ENCODE results near the gene GADD45GIP1. TPM values are rescaled to one million over a fixed set of nuclear protein-coding genes. Genes with fewer than 3 reads are reported as not detected.

Gene GADD45GIP1
- total and polyA plus RNA-seq, 2 donors (not counting 1 experiment from before 2014, with no cell fraction given), result 12.6 to 17.5 TPM

DNA sequence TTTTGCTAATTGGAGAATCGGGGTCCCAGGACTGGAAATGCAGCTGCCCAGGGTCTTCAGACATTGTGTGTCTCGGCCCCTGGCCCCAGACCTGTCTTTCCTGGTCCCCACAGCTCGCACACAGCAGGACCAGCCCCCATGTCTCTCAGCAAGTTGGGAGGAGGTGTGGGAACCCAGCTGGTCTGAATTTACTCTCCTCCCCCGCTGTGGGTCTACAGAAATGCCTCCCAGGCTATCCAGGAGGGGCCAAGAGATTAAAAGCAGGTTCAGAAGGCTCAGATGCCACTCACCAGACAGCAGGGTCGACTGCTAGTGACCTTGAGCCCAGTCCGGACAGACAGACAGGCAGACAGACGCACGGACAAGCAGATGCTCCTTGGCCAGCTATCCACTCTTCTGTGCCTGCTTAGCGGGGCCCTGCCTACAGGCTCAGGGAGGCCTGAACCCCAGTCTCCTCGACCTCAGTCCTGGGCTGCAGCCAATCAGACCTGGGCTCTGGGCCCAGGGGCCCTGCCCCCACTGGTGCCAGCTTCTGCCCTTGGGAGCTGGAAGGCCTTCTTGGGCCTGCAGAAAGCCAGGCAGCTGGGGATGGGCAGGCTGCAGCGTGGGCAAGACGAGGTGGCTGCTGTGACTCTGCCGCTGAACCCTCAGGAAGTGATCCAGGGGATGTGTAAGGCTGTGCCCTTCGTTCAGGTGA lies 12.4 kb upstream of the GADD45GIP1 start, which contains the start of gene DAND5:
TSS of gene DAND5 (plus strand) at position 285 of the 697 bp plus-strand sequence. CDS start at position 370, 85 bp downstream.
- no peaks in the 10 kb centered on the region for H3K79me2 ChIP-seq (ENCODE audit: control insufficient read depth, insufficient read depth, low read length)
- ATAC-seq (ENCODE audit: low read depth) (no peak), DNase-seq (no peak)
- H2AFZ ChIP-seq (ENCODE audit: insufficient read depth, low read depth, low read length, poor library complexity, severe bottlenecking), result no peak within 1 kb of the TSS
- ChIA-PET CTCF (interaction anchor here (1.4 to 3.5 kb wide), 3 partner anchors 8 to 125 kb away, joined by 5 to 22 read pairs (median 7); no protein-coding TSS in a partner anchor), POLR2A (no interaction called here)
- H4K20me1 ChIP-seq (ENCODE audit: control insufficient read depth, insufficient read depth, low read length, poor library complexity, severe bottlenecking), result no peaks in the 10 kb centered on the region
- intact Hi-C loops (cut with micrococcal nuclease), result no loop called here
- H3K4me1 ChIP-seq (ENCODE audit: control insufficient read depth in 2 of 2, insufficient read depth in 2 of 2, low read length in 2 of 2), result peaks cover 4 to 10% of the 10 kb centered on the region in 2 donors
- no peak within 1 kb of the TSS for H3K4me2 ChIP-seq (replicated peaks; ENCODE audit: low read depth, low read length, poor library complexity, severe bottlenecking)
- WGBS (ENCODE audit: insufficient coverage), result 75% methylated on average over 14 of the region's 14 CpGs
- no peak within 1 kb of the TSS for H3K27ac Mint-ChIP-seq
- H3K9me3 Mint-ChIP-seq (ENCODE audit: insufficient read depth), result no peaks in the 10 kb centered on the region
- no peak within 1 kb of the TSS for H3K9ac ChIP-seq (ENCODE audit: low read length)
- TF ChIP-seq EZH2 (IDR thresholded peaks at IDR 0.05; ENCODE audit: borderline replicate concordance, insufficient read depth, low read depth, low read length, poor library complexity, severe bottlenecking), result no peak
- TF ChIP-seq, protein P1, sequence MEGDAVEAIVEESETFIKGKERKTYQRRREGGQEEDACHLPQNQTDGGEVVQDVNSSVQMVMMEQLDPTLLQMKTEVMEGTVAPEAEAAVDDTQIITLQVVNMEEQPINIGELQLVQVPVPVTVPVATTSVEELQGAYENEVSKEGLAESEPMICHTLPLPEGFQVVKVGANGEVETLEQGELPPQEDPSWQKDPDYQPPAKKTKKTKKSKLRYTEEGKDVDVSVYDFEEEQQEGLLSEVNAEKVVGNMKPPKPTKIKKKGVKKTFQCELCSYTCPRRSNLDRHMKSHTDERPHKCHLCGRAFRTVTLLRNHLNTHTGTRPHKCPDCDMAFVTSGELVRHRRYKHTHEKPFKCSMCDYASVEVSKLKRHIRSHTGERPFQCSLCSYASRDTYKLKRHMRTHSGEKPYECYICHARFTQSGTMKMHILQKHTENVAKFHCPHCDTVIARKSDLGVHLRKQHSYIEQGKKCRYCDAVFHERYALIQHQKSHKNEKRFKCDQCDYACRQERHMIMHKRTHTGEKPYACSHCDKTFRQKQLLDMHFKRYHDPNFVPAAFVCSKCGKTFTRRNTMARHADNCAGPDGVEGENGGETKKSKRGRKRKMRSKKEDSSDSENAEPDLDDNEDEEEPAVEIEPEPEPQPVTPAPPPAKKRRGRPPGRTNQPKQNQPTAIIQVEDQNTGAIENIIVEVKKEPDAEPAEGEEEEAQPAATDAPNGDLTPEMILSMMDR (IDR thresholded peaks at IDR 0.05), result no peak
- H3K4me1 Mint-ChIP-seq, result peaks cover 6% of the 10 kb centered on the region
- no peak within 1 kb of the TSS for H3K4me3 Mint-ChIP-seq
- no peak within 1 kb of the TSS for H3K27ac ChIP-seq (ENCODE audit: low read length in 2 of 2)
- H3K9me3 ChIP-seq (ENCODE audit: control extremely low read depth in 1 of 3, control insufficient read depth in 2 of 3, insufficient read depth in 1 of 3, low read length in 2 of 3), result no peaks in the 10 kb centered on the region
- H3K36me3 ChIP-seq (replicated peaks in 1 of 2; ENCODE audit: control extremely low read depth in 1 of 2, control insufficient read depth in 1 of 2, extremely low read depth in 1 of 2, insufficient read depth in 2 of 2, low read length in 1 of 2), result no peaks in the 10 kb centered on the region
- H3K27me3 ChIP-seq (replicated peaks in 1 of 4; ENCODE audit: control extremely low read depth in 1 of 4, control insufficient read depth in 3 of 4, insufficient read depth in 4 of 4, low read length in 3 of 4), result no peaks in the 10 kb centered on the region
- H3K27me3 Mint-ChIP-seq, result peaks cover 3% of the 10 kb centered on the region
- no peak within 1 kb of the TSS for H3K4me3 ChIP-seq (ENCODE audit: control extremely low read depth in 1 of 5, extremely low read depth in 1 of 5, insufficient read depth in 1 of 5, low read depth in 2 of 5, low read length in 4 of 5)

DNA sequence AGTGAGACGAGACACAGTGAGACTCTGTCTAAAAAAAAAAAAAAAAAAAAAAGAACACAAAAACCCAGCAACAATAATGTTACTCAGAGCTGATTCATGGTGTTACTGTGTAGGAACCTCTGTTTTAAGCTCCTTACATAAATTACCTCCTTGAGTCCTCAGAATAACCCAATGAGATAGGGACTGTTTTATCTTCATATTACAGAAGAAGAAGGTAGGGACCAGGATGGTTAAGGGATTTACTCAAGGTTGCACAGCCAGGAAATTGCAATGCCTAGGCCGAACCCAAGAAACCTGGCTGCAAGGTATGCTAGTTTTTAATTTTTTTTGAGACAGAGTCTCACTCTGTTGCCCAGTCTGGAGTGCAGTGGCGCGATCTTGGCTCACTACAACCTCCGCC lies 10.9 kb upstream of the GADD45GIP1 start:
- H3K4me1 ChIP-seq (ENCODE audit: control insufficient read depth in 2 of 2, insufficient read depth in 2 of 2, low read length in 2 of 2), result peaks cover 4 to 10% of the 10 kb centered on the region in 2 donors
- intact Hi-C loops (cut with micrococcal nuclease), result no loop called here

More for the DNA sequence above, 10.9 kb upstream of the GADD45GIP1 start:
- no peaks in the 10 kb centered on the region for H3K9me3 ChIP-seq (ENCODE audit: control extremely low read depth in 1 of 3, control insufficient read depth in 2 of 3, insufficient read depth in 1 of 3, low read length in 2 of 3)
- Mint-ChIP-seq H3K27ac (no peak overlapping the region), H3K9me3 (ENCODE audit: insufficient read depth) (no peaks in the 10 kb centered on the region), H3K4me1 (peaks cover 6% of the 10 kb centered on the region), H3K4me3 (no peak overlapping the region), H3K27me3 (no peaks in the 10 kb centered on the region)
- H3K27me3 ChIP-seq (replicated peaks in 1 of 4; ENCODE audit: control extremely low read depth in 1 of 4, control insufficient read depth in 3 of 4, insufficient read depth in 4 of 4, low read length in 3 of 4), result no peaks in the 10 kb centered on the region
- CTCF ChIA-PET, result interaction anchor here (0.7 to 3.5 kb wide), 6 partner anchors 9 to 1911 kb away, joined by 3 to 22 read pairs (median 4); no protein-coding TSS in a partner anchor
- WGBS (ENCODE audit: insufficient coverage), result 96% methylated on average over 4 of the region's 5 CpGs
- no peak overlapping the region for H3K4me3 ChIP-seq (ENCODE audit: control extremely low read depth in 1 of 5, extremely low read depth in 1 of 5, insufficient read depth in 1 of 5, low read depth in 2 of 5, low read length in 4 of 5)
- H3K79me2 ChIP-seq (ENCODE audit: control insufficient read depth, insufficient read depth, low read length), result no peaks in the 10 kb centered on the region
- H3K9ac ChIP-seq (ENCODE audit: low read length), result no peak overlapping the region
- H3K36me3 ChIP-seq (replicated peaks in 1 of 2; ENCODE audit: control extremely low read depth in 1 of 2, control insufficient read depth in 1 of 2, extremely low read depth in 1 of 2, insufficient read depth in 2 of 2, low read length in 1 of 2), result no peaks in the 10 kb centered on the region
- no peaks in the 10 kb centered on the region for H4K20me1 ChIP-seq (ENCODE audit: control insufficient read depth, insufficient read depth, low read length, poor library complexity, severe bottlenecking)
- H2AFZ ChIP-seq (ENCODE audit: insufficient read depth, low read depth, low read length, poor library complexity, severe bottlenecking), result no peak overlapping the region
- H3K27ac ChIP-seq (ENCODE audit: low read length in 2 of 2), result no peak overlapping the region
- TF ChIP-seq EZH2 (IDR thresholded peaks at IDR 0.05; ENCODE audit: borderline replicate concordance, insufficient read depth, low read depth, low read length, poor library complexity, severe bottlenecking), result no peak
- TF ChIP-seq, protein P1 (IDR thresholded peaks at IDR 0.05), result no peak
- no peak for ATAC-seq (ENCODE audit: low read depth)
- DNase-seq, result no peak
- H3K4me2 ChIP-seq (replicated peaks; ENCODE audit: low read depth, low read length, poor library complexity, severe bottlenecking), result no peak overlapping the region
- POLR2A ChIA-PET, result interaction anchor here (0.7 kb wide), 2 partner anchors 137 to 332 kb away, joined by 3 to 7 read pairs; no protein-coding TSS in a partner anchor

All from B cell (primary cell).